Measurements from ENCODE around the gene ANGPTL2.
"Not testable (repeated sequence)": the region's sequence is repeated elsewhere in the genome, so short reads cannot be mapped to it uniquely, and the experiment has no call there.

The ANGPTL2 gene

GRCh38 chr9:127154390-127155191, 32.2 kb upstream of the ANGPTL2 start:
- DNase-seq (ENCODE audit: low read depth in 2 of 3, low spot score in 2 of 3), result no peak

DNA sequence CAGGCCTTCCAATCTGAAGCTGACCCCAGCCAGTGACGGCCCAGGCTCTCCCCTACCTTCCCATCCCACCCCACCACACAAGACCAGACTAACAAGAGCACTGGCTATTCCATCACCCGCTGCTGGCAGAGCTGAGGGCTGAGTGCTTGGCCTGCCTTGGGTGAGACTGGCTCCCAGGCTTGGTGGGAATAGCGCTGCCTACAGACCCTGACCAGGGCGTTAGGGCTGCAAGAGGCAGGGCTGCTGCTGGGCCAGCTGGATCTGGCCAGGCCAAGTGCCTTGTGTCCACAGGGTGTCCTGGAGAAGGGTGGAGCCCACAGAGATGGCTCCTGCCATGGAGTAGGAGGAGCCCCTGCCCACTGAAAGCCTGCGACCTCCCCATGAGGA, 31.6 kb upstream of the ANGPTL2 start:
- no peak for DNase-seq (ENCODE audit: low read depth in 2 of 3, low spot score in 2 of 3)

GRCh38 chr9:127153501-127153900, 31.1 kb upstream of the ANGPTL2 start:
- no peak for DNase-seq (ENCODE audit: low read depth in 2 of 3, low spot score in 2 of 3)

DNA sequence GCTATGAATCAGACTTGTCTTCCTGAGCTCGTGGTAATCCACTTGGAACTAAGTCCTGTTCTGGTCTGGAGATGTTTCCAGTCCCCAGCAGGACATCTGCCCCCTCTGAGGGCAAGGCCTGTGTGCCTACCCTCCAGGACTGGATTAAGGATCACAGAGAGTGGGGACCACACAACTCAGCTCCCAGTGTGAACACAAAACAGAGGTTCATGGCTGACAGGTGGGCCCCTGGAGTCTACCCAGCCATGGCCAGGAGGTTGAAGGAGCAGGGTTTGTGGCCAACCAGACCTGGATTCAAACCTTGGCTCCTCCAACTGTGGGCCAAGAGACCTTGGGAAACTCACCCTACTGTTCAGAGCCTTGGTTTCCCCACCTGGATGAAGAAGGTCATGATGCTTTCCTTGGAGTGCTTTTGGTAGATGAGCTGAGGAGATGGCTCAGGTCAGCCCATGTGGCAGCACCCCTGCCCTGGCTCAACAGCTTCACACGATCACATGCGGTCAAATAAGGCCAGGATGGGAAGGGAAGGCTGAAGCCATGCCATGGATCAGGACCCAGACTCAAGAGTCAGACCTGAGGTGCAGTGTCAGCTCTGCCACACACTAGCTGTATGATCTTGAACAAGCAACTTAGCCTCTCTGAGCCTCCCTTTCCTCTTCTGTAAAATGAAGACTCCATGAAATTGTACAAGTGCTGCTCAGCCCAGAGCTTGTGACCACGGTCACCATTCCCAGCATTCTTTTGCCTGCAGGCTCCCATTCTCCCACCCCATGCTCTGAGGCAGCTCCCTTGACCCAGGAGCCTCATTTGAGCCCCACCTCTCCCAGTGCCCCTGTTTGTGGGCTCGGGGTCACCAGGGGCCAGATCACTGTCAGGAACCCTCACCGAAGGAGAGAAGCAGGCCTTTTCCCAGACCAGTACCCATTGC, 27.3 kb upstream of the ANGPTL2 start:
- DNase-seq (ENCODE audit: low read depth in 2 of 3, low spot score in 2 of 3), result no peak

GRCh38 chr9:127149010-127149409, 26.6 kb upstream of the ANGPTL2 start:
- DNase-seq (ENCODE audit: low read depth in 2 of 3, low spot score in 2 of 3), result no peak

DNA sequence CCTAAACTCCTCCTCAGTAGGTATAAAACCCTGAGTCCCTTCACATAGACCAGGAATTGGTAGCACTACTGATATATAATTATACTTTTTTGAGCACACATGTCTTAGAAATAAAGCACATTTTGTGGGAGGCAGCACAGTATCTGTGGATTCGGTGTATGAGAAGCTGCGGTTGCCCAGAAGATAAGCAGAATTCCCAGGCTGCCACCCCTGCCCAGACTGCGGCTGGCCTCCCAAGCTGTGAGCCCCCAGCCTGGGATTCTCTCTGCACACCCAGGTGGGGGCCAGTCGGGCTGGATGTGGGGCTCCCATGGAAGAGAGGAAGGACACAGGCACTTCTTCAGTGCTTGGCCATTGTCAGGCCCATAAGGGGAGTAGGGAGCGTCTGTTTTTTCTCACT, 25.6 kb upstream of the ANGPTL2 start:
- no peak for DNase-seq (ENCODE audit: low read depth in 2 of 3, low spot score in 2 of 3)

- no peak for DNase-seq (ENCODE audit: low read depth in 2 of 3, low spot score in 2 of 3)
Measured at GRCh38 chr9:127147251-127147650, 24.8 kb upstream of the ANGPTL2 start.

- DNase-seq (ENCODE audit: low read depth in 2 of 3, low spot score in 2 of 3), result not testable (repeated sequence)
Measured at GRCh38 chr9:127146841-127147240, 24.4 kb upstream of the ANGPTL2 start.

GRCh38 chr9:127144670-127145445, 22.4 kb upstream of the ANGPTL2 start:
- no peak for DNase-seq (ENCODE audit: low read depth in 2 of 3, low spot score in 2 of 3)

DNA sequence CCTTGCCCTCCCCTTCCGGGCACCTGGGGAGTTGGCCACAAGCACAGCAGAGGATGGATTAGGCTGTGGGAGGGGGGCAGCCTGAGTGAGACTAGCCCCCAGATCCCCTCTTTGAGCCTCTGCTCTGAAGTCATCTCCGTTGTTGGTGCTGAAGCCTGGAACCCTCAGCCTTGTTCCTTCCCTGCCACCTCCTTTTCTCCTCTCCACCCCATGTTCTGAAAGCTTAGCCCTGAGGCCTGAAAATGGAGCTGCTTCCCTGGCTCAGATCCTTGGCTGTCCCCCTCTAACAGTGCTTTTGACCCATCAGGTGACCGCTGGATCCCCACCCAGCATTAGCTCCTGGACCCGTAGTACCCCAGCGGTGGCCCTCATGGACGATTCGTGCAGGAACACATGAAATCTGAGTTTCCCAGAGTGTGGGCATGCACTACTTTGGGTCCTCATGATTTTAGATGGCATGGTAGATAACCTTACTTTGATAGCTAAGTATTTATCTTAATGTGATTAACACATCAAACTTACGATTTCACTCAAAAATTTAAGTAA, 21.6 kb upstream of the ANGPTL2 start:
- no peak for DNase-seq (ENCODE audit: low read depth in 2 of 3, low spot score in 2 of 3)

- no peak for DNase-seq (ENCODE audit: low read depth in 2 of 3, low spot score in 2 of 3)
Measured at GRCh38 chr9:127142931-127143464, 20.6 kb upstream of the ANGPTL2 start.

- DNase-seq (ENCODE audit: low read depth in 2 of 3, low spot score in 2 of 3), result no peak
Measured at GRCh38 chr9:127142291-127142690, 19.9 kb upstream of the ANGPTL2 start.

DNA sequence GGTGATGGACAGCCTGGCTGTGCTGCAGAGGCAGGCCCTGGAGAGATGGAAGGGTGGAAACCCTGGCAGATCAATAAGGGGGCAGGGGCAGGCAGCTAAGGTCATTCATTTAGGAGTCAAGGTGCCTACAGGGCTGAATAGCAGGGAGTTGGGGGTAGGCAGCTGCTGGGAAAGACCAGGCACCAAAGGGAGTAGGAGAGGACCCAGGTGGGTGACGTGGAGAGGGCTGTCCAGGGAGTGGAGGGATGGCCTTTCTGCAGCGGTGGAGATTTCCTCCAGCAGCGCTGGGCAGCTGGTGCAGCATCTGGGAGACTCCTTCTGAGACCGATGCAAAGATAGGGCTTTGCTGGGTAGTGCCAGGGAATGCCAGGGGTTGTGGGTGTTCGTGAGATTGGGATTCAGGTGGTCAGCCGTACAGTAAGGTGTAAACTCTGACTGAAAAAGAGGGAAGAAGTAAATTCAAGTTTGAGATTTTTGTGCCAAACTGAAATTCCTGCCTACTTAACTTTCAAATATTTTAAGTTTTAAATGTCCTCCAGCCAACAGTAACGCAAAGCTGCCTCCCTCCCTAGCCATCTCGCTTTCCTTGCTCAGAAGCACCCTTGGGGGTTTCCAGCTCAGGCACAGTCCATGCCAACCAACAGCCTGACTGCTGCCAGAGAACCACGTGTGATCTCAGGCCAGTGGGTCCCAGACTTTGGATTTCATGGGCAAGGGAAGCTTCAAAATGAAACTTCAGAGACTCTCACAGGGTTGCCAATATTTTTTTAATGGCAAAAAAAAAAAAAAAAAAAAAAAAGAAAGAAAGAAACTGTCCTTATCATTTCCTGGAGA, 18.6 kb upstream of the ANGPTL2 start:
- DNase-seq (ENCODE audit: low read depth in 2 of 3, low spot score in 2 of 3), result no peak

GRCh38 chr9:127140181-127140580, 17.7 kb upstream of the ANGPTL2 start:
- no peak for DNase-seq (ENCODE audit: low read depth in 2 of 3, low spot score in 2 of 3)

- DNase-seq (ENCODE audit: low read depth in 2 of 3, low spot score in 2 of 3), result no peak
Measured at GRCh38 chr9:127139775-127140174, 17.3 kb upstream of the ANGPTL2 start.

- DNase-seq (ENCODE audit: low read depth in 2 of 3, low spot score in 2 of 3), result no peak
Measured at GRCh38 chr9:127139071-127139731, 16.8 kb upstream of the ANGPTL2 start.

- DNase-seq (ENCODE audit: low read depth in 2 of 3, low spot score in 2 of 3), result no peak
Measured at GRCh38 chr9:127138444-127138843, 16.0 kb upstream of the ANGPTL2 start.

GRCh38 chr9:127137640-127138360, 15.4 kb upstream of the ANGPTL2 start:
- no peak for DNase-seq (ENCODE audit: low read depth in 2 of 3, low spot score in 2 of 3)

Measured in activated CD8-positive, alpha-beta memory T cell treated with anti-CD3 and anti-CD28 coated beads for 48 hours (primary cell).